SK-N-MC (cell line): ENCODE data around the gene PRDM5.
"Not testable (repeated sequence)": the region's sequence is repeated elsewhere in the genome, so short reads cannot be mapped to it uniquely, and the experiment has no call there.

Source experiments
- DNase-seq: peaks from one replicate; pipeline ENCODE4 v3.0.0-alpha.2; 2011; ENCODE audit warnings: low read depth, low spot score
- H3K27ac ChIP-seq: fragments of 200-600 bp; sonication (generic); 2 replicates; pipeline ENCODE4 v1.5.1; 2016; ENCODE audit warnings: mixed run types
- H3K36me3 ChIP-seq: fragments of 200-600 bp; sonication (generic); 2 replicates; pipeline ENCODE4 v1.6.1; 2017; ENCODE audit warnings: antibody characterized with exemption, low read length, mixed read lengths; ENCODE audit not compliant: insufficient read depth
- H3K4me3 ChIP-seq: fragments of 200-600 bp; sonication (generic); 2 replicates; pipeline ENCODE4 v1.5.1; 2016
- H3K9ac ChIP-seq: fragments of 200-600 bp; sonication (generic); 2 replicates; pipeline ENCODE4 v1.8.0; 2017; ENCODE audit warnings: mixed run types, mixed read lengths; ENCODE audit not compliant: insufficient read length
- H3K9me3 ChIP-seq: fragments of 200-600 bp; sonication (generic); 2 replicates; pipeline ENCODE4 v1.6.1; 2017; ENCODE audit warnings: low read depth, mild to moderate bottlenecking, antibody characterized with exemption, low read length, moderate library complexity, mixed read lengths
- EZH2 ChIP-seq: fragments of 200-600 bp; sonication (generic); IDR thresholded peaks from one replicate; pipeline ENCODE4 v1.6.1; 2017; ENCODE audit warnings: antibody characterized with exemption
- FOXP2 ChIP-seq: optimal IDR thresholded peaks from 2 replicates; pipeline ENCODE3; 2011; ENCODE audit warnings: mild to moderate bottlenecking, moderate library complexity; ENCODE audit not compliant: insufficient read depth; ENCODE audit errors: extremely low read length, control extremely low read depth
- POLR2AphosphoS5 ChIP-seq: IDR thresholded peaks from 2 replicates; pipeline ENCODE4 v1.6.1; 2012; ENCODE audit warnings: mild to moderate bottlenecking, low read depth, low read length, borderline replicate concordance

PRDM5 gene

GRCh38 chr4:120755864-120756263, 166.7 kb downstream of the PRDM5 start:
- Histone ChIP-seq H3K27ac (no peak overlapping the region), H3K9me3 (no peaks in the 10 kb centered on the region), H3K4me3 (no peak overlapping the region), H3K36me3 (no peaks in the 10 kb centered on the region), H3K9ac (no peak overlapping the region)
- no peak for TF ChIP-seq POLR2AphosphoS5
- no peak for TF ChIP-seq EZH2
- TF ChIP-seq FOXP2 = no peak
- DNase-seq = no peak

DNA sequence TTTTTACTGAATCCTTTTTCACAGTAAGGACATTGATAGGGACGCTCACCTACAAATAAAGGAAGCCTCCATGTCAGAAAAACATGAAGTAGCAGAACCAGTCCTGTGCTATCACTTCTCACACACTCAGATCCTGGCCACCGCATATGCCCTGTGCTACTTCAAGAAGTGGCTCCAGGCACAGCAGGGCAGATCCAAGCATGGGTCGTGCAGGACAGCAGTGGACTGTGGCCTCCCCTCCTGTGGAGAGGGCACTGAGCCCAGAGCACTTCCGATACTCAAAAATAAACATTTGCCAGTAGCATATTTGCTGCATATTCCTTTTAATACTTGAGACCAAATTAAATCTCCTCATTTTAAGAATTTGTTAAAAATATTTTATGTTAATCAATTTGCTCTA, 167.9 kb downstream of the PRDM5 start:
- H3K9ac ChIP-seq = no peak overlapping the region
- no peaks in the 10 kb centered on the region for H3K9me3 ChIP-seq
- no peak for TF ChIP-seq EZH2
- no peak for TF ChIP-seq POLR2AphosphoS5
- TF ChIP-seq FOXP2 = no peak
- no peaks in the 10 kb centered on the region for H3K36me3 ChIP-seq
- DNase-seq = no peak
- H3K4me3 ChIP-seq = no peak overlapping the region
- no peak overlapping the region for H3K27ac ChIP-seq

- H3K4me3 ChIP-seq = no peak overlapping the region
- no peak overlapping the region for H3K9ac ChIP-seq
- DNase-seq = no peak
- H3K9me3 ChIP-seq = no peaks in the 10 kb centered on the region
- H3K27ac ChIP-seq = no peak overlapping the region
- TF ChIP-seq EZH2 (no peak), POLR2AphosphoS5 (no peak), FOXP2 (no peak)
- no peaks in the 10 kb centered on the region for H3K36me3 ChIP-seq
These were observed 168.7 kb downstream of the PRDM5 start for GRCh38 chr4:120753854-120754253.

GRCh38 chr4:120750152-120750525, 172.4 kb downstream of the PRDM5 start:
- TF ChIP-seq FOXP2 (no peak), POLR2AphosphoS5 (no peak), EZH2 (no peak)
- no peak for DNase-seq
- Histone ChIP-seq H3K4me3 (no peak overlapping the region), H3K36me3 (no peaks in the 10 kb centered on the region), H3K27ac (no peak overlapping the region), H3K9me3 (no peaks in the 10 kb centered on the region), H3K9ac (no peak overlapping the region)

DNA sequence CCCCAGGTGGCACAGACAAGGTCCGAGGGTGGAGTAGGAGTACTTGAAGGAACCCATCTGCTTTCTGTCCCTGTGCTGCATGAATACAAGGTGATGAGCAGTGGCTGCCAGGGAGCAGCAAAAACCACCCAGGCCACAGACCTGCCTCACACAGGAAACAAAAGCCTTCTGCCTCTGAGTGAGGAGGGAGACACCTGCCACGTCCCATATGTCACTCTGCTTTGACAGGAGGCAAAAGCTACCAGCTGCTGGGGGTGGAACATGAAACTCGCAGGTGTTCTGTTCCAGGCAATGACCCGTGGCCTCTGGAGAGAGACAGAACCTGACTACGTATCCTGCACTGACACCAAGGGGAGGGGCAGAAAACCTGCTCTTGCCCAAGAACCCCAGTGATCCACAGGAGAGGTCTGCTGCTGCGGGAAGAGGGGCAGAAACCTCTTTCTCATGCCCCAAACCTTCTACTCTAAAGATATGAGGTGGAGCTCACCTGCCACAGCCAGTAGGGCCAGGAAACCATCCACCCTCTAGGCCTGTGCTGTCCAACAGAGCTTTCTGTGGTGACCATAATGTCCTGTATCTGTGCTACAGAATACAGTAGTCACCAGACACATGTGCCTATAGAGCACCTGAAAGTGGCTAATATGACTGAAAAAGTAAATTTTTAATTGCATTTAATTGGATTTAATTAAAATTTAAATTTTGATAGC, 172.9 kb downstream of the PRDM5 start:
- H3K27ac ChIP-seq = no peak overlapping the region
- TF ChIP-seq POLR2AphosphoS5 (no peak), EZH2 (no peak), FOXP2 (no peak)
- H3K4me3 ChIP-seq = no peak overlapping the region
- H3K9me3 ChIP-seq = no peaks in the 10 kb centered on the region
- no peak for DNase-seq
- no peak overlapping the region for H3K9ac ChIP-seq
- H3K36me3 ChIP-seq = no peaks in the 10 kb centered on the region

DNA sequence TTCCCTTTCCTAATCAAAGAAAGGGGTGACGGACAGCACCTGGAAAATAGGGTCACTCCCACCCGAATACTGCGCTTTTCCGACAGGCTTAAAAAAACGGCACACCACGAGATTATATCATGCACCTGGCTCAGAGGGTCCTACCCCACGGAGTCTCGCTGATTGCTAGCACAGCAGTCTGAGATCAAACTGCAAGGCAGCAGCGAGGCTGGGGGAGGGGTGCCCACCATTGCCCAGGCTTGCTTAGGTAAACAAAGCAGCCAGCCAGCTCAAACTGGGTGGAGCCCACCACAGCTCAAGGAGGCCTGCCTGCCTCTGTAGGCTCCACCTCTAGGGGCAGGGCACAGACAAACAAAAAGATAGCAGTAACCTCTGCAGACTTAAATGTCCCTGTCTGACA, 180.9 kb downstream of the PRDM5 start:
- H3K9me3 ChIP-seq, H3K9ac ChIP-seq, H3K27ac ChIP-seq: not testable (repeated sequence)

DNA sequence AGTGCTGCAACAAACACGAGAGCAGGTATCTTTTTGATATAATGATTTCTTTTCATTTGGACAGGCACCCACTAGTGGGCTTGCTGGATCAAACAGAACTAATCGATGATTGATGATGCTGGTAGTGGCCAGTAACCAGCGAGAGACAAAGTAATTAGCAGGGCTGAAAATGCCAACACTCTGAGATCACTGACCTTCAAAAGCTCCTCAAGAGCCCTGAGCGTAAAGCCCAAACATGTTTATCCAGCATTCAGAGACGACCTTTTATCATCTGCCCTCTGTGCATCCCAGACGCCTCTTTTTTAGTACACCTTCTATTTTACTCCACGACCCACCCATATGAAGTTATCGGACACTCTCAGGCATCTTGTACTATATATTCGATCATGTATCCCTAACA, 186.2 kb downstream of the PRDM5 start:
- TF ChIP-seq POLR2AphosphoS5 = no peak
- TF ChIP-seq FOXP2 = no peak
- TF ChIP-seq EZH2 = no peak
- H3K9me3 ChIP-seq = no peaks in the 10 kb centered on the region
- no peak overlapping the region for H3K9ac ChIP-seq
- H3K27ac ChIP-seq = no peak overlapping the region
- DNase-seq = no peak
- H3K36me3 ChIP-seq = no peaks in the 10 kb centered on the region
- no peak overlapping the region for H3K4me3 ChIP-seq

More for the DNA sequence above, 180.9 kb downstream of the PRDM5 start:
- H3K36me3 ChIP-seq, H3K4me3 ChIP-seq, DNase-seq: not testable (repeated sequence)

GRCh38 chr4:120733968-120734367, 188.6 kb downstream of the PRDM5 start:
- no peak for DNase-seq
- Histone ChIP-seq H3K4me3 (no peak overlapping the region), H3K36me3 (no peaks in the 10 kb centered on the region), H3K27ac (no peak overlapping the region), H3K9me3 (no peaks in the 10 kb centered on the region), H3K9ac (no peak overlapping the region)
- TF ChIP-seq FOXP2 (no peak), POLR2AphosphoS5 (no peak), EZH2 (no peak)

GRCh38 chr4:120733054-120733453, 189.5 kb downstream of the PRDM5 start:
- H3K9me3 ChIP-seq = no peaks in the 10 kb centered on the region
- H3K4me3 ChIP-seq = no peak overlapping the region
- no peaks in the 10 kb centered on the region for H3K36me3 ChIP-seq
- no peak overlapping the region for H3K27ac ChIP-seq
- no peak overlapping the region for H3K9ac ChIP-seq
- no peak for DNase-seq
- TF ChIP-seq EZH2 (no peak), FOXP2 (no peak), POLR2AphosphoS5 (no peak)
